LNCaP clone FGC (cell line): ENCODE data around the gene COX15.

Experiments used
- DNase-seq: peaks from one replicate; pipeline ENCODE4 v3.0.0-alpha.2; 2011; ENCODE audit warnings: low read depth
- H3K4me3 ChIP-seq: 2 replicates; pipeline ENCODE4 v1.5.1; 2011; ENCODE audit warnings: mild to moderate bottlenecking, low read depth, low read length, control low read depth
- TF ChIP-seq, protein P1 (sequence below): IDR thresholded peaks from 2 replicates; pipeline ENCODE4 v1.5.1; 2012; ENCODE audit warnings: mild to moderate bottlenecking; ENCODE audit not compliant: control insufficient read depth, insufficient read depth; ENCODE audit errors: extremely low read depth

COX15 gene

DNA sequence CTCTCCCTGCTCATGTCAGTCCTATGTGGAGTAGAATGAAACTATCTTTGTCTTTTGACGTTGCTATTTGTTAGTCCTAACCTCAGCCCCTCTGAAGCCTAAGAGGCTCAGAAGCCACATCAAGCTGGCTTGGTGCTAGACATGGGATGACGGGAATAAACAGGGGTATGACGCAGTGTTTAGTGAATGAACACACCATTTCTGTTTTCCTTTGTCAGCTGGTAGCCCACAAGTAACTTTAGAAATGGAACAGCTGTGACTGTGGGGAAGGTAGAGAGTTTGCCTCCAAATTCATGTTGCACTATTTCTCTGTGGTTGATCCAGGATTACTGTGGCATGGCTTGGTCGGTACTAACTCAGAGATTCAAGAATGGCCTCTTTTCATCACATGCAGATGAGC lies 31.3 kb downstream of the COX15 start:
- TF ChIP-seq, protein P1, sequence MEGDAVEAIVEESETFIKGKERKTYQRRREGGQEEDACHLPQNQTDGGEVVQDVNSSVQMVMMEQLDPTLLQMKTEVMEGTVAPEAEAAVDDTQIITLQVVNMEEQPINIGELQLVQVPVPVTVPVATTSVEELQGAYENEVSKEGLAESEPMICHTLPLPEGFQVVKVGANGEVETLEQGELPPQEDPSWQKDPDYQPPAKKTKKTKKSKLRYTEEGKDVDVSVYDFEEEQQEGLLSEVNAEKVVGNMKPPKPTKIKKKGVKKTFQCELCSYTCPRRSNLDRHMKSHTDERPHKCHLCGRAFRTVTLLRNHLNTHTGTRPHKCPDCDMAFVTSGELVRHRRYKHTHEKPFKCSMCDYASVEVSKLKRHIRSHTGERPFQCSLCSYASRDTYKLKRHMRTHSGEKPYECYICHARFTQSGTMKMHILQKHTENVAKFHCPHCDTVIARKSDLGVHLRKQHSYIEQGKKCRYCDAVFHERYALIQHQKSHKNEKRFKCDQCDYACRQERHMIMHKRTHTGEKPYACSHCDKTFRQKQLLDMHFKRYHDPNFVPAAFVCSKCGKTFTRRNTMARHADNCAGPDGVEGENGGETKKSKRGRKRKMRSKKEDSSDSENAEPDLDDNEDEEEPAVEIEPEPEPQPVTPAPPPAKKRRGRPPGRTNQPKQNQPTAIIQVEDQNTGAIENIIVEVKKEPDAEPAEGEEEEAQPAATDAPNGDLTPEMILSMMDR: no peak
- H3K4me3 ChIP-seq: no peak overlapping the region
- no peak for DNase-seq

DNA sequence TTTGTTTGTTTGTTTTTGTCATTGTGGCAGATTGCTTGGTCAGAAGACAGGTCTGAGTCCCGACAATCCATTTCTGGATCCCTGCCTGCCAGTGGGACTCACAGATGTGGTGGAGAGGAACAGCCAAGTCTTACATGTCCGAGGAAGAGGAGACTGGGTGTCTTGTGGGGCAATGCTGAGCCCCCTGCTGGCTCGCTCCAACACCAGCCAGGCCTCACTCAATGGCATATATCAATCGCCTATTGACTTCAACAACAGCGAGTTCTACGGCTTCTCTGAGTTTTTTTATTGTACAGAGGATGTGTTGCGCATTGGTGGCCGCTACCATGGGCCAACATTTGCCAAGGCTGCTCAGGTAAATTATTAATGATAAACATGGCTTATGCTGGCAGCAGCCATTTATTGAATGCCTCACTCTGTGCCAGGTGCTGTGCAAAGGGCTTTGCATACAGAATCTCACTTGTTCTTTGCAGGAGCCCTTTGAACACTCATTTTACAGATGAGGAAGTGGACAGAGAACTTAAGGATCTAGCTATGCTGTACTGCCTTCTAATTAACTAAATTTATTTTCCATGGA lies 33.3 kb downstream of the COX15 start:
- DNase-seq: no peak
- TF ChIP-seq, protein P1: no peak
- no peak overlapping the region for H3K4me3 ChIP-seq

DNA sequence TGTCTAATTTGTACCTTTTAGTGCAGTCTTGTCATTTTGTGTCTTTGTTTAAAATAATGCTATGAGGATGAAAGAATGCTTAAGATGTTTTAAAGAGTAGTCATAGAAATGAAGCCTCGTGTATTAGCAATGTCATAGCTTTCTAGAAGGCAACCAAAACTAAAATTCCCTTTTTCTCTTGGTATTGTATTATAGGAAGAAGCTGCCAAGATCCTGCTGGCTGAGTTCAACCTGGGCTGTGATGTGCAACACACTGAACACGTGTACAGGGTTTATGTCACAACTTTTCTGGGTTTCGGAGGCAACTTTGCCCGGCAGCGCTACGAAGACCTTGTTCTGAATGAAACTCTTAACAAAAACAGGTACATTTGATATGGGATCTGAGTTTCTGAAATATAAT lies 36.2 kb downstream of the COX15 start:
- TF ChIP-seq, protein P1: no peak
- no peak overlapping the region for H3K4me3 ChIP-seq
- DNase-seq: no peak

DNA sequence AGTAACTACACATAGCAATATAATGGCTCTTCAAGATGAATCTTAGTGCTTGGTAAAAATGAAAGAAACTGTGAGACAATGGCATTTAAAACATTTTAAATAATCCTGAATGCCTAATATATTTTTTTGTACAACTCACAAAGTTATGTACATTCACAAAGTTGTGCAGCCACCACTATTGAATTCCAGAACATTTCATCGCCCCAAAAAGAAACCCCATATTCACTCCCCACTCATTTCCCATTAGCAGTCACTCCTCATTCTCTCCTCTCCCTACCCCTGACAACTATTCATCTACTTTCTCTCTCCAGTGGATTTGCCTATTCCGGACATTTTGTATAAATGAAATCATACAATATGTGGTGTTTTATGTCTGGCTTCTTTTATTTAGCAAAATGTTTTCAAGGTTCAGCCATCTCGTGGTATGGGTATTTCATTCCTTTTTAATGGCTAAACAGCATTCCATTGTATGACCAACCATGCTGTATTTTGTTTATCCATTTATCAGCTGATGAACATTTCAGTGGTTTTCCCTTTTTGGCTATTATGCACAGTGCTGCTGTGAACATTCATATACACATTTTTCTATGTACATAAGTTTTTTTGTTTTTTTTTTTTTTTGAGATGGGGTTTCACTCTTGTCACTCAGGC lies 37.9 kb downstream of the COX15 start:
- TF ChIP-seq, protein P1: no peak
- H3K4me3 ChIP-seq: no peak overlapping the region
- DNase-seq: no peak

DNA sequence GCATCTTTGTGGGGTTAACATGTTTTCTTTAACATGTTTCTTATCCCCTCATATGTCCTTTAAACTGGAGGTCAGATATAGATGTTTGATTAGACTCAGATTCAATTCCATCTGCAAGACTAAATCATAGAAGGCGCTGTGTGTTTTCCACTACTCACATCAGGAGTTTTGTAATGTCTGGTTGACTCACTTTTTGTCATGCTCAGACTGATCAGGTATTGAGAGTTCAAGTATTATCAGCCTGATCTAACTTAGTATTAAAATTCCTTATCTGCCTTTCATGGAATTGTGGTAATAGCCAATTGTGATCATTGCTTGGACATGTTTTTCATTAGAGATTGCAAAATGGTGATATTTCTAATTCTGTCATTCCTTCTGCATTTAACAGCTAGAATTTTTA lies 42.5 kb downstream of the COX15 start:
- DNase-seq: no peak
- TF ChIP-seq, protein P1: no peak
- no peak overlapping the region for H3K4me3 ChIP-seq

DNA sequence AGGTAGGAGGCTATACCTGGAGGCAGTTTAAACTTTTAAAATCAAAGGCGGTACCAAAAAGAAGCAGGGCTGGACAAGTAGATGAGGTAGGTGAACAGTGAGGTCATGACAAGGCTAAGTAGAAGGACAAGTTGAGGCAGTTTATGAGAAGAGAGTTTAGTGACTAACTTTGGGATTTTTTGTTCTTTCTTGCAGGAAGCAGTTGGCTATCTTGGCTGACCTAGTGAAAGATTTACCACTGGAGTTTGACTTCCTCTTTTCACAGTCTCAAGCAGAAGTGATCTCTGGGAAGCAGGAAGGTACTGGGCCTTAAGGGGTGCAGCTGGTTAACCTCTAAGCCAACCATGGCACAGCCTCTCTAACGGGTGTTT lies 46.3 kb downstream of the COX15 start:
- TF ChIP-seq, protein P1: no peak
- no peak for DNase-seq
- H3K4me3 ChIP-seq: no peak overlapping the region

DNA sequence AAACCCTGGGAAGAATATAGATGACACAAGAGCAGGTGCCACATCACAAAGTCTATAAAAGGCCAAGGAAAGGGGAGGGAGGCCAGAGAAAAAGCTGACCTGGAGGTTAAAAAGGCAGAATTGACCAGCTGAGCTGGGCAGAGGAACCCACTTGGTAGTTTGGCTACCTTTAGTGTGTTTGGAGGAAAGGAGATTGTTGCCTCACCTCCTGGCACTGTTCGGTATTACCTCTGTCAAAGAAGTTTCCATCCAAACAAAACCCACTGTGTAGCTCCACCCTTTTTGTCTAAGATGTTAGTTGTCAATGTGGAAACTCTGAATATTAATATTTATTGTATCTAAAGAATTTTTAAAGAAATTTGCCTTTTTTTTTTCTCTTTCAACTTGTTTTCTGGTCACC lies 49.2 kb downstream of the COX15 start:
- TF ChIP-seq, protein P1: no peak

More for the DNA sequence above, 49.2 kb downstream of the COX15 start:
- no peak overlapping the region for H3K4me3 ChIP-seq
- DNase-seq: peak; percentile 52
